Pancreas (tissue), 10 donors: ENCODE results near the gene ZEB1. TPM values are rescaled to one million over a fixed set of nuclear protein-coding genes. Genes with fewer than 3 reads are reported as not detected.

ENCODE experiments used
- ATAC-seq, 4 donors: fragments of 200-7000 bp; cut with Tn5 transposase; one replicate each; pipeline versions ENCODE4 v1.8.0 to v1.9.1; 2020; ENCODE audit warnings: mild to moderate bottlenecking in 4 of 4, moderate library complexity in 4 of 4
- DNase-seq, 6 donors: peaks; one replicate each; pipeline ENCODE4 v3.0.0-alpha.2; 2020
- FAIRE-seq: peaks from 2 replicates; lab custom pipeline; 2012; peaks lifted over from hg19 to GRCh38; lab: Jason Lieb, UNC
- H3K27ac ChIP-seq, 4 donors: fragments of 200-600 bp; sonication (generic); 1 replicate in 3 of 4; 2 replicates in 1 of 4; pipeline versions ENCODE4 v1.5.0 to v1.8.0; 2020
- H3K27me3 ChIP-seq, 4 donors: fragments of 200-600 bp; one replicate each; pipeline ENCODE4 v1.8.0; 2021
- H3K36me3 ChIP-seq, 3 donors: fragments of 200-600 bp; sonication (generic) in 1 of 3; one replicate each; pipeline versions ENCODE4 v1.5.0 to v1.8.0; 2020 to 2021
- H3K4me1 ChIP-seq, 3 donors: fragments of 200-600 bp; one replicate each; pipeline ENCODE4 v1.8.0; 2021
- H3K4me3 ChIP-seq, 4 donors: fragments of 200-600 bp; sonication (generic) in 2 of 4; one replicate each; pipeline versions ENCODE4 v1.5.0 to v1.8.0; 2020 to 2021
- H3K9me3 ChIP-seq, 4 donors: fragments of 200-600 bp; one replicate each; pipeline ENCODE4 v1.8.0; 2021
- CTCF ChIP-seq, 4 donors: fragments of 200-600 bp; sonication (generic) in 3 of 4; IDR thresholded peaks; one replicate each; pipeline versions ENCODE4 v1.5.0 to v1.8.0; 2021; ENCODE audit warnings: antibody characterized with exemption in 4 of 4
- WGBS, 2 donors: extraction: QIAGEN DNeasy Blood & Tissue Kit; methylation state at CpG; one replicate each; pipeline ENCODE4 v1.1.7; 2013; 5-methylcytosine and 5-hydroxymethylcytosine counted together
- intact Hi-C, 3 donors: fragments of 100-400 bp; cut with DNase I; formaldehyde crosslinking; loops; one replicate each; pipeline versions ENCODE4 v1.11.1 to v1.14.2; 2022
- polyA plus RNA-seq, 2 donors: library from polyadenylated mRNA; stranded (reverse); fragments of 200-250 nt; gene quantifications; one replicate each; pipeline ENCODE4 v1.2.3, GENCODE V29; 2013
- total RNA-seq, 6 donors: library from RNA; stranded (reverse); fragmentation: NEBNext Ultra II Directional in 4 of 6; extraction: Animal tissue kit (Norgen Biotek cat#: 25700) in 4 of 6; gene quantifications; one replicate each; pipeline versions ENCODE4 v1.2.1 to v1.2.4, GENCODE V29; 2021 to 2023
- donor health status: healthy with polysubstance abuse.
- donor health status: DM: no; HTN: no; CAD: no; lungs with moderate emphysema.
- donor health status: DM: no; HTN: no; CAD: no.
- donor health status: control.
- donor health status: control.
- donor health status: Bipolar disorder and iron deficiency.
- donor health status: DM: yes; HTN: yes; CAD: no.
- donor health status: DM: no; HTN: no; CAD: no.
- donor health status: DM: no; HTN: no; CAD: no.
- donor health status: DM: yes; HTN: yes; CAD: no.

The ZEB1 gene
- total and polyA plus RNA-seq, 8 donors = 3.2 to 21.6 (median 5.0) TPM

GRCh38 chr10:31520986-31521831 is 202.2 kb downstream of the ZEB1 start:
- TF ChIP-seq CTCF (IDR thresholded peaks at IDR 0.05) = no peak
- H3K4me1 ChIP-seq = no peaks in the 10 kb centered on the region
- H3K36me3 ChIP-seq = no peaks in the 10 kb centered on the region
- ATAC-seq (no peak), FAIRE-seq (no peak), DNase-seq (no peak)
- H3K27ac ChIP-seq = no peak overlapping the region
- H3K4me3 ChIP-seq = no peak overlapping the region
- no peaks in the 10 kb centered on the region for H3K9me3 ChIP-seq
- no peaks in the 10 kb centered on the region for H3K27me3 ChIP-seq
- intact Hi-C loops = no loop called here
- 82 to 90% methylated on average over 4 of the region's 4 CpGs for WGBS, 2 donors

- ATAC-seq (no peak), DNase-seq (no peak), FAIRE-seq (no peak)
- TF ChIP-seq CTCF (IDR thresholded peaks at IDR 0.05) = no peak
- H3K27ac ChIP-seq = no peak overlapping the region
- H3K27me3 ChIP-seq = no peaks in the 10 kb centered on the region
- no peaks in the 10 kb centered on the region for H3K9me3 ChIP-seq
- intact Hi-C loops = no loop called here
- no peaks in the 10 kb centered on the region for H3K36me3 ChIP-seq
- no peak overlapping the region for H3K4me3 ChIP-seq
- H3K4me1 ChIP-seq = no peaks in the 10 kb centered on the region
- 70 to 86% methylated on average over 4 of the region's 4 CpGs for WGBS, 2 donors
These were observed 203.8 kb downstream of the ZEB1 start for GRCh38 chr10:31522820-31523219.

DNA sequence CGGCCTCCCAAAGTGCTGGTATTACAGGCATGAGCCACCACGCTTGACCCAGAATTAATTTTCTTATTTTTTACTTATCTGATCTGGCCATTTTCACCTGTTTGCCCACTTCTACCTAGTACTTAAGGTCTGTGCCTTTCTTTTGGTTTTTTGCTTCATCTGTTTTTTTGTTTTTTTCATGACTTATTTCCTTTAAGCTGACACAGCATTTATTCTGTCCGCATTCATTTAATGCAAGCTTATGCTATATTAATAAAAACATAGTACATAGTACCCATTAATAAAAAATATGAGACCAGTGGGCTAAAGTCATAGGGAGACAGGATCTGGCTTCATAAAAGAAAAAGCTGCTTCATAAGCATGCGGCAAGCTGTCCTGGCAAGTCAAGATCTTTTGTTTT is 205.4 kb downstream of the ZEB1 start:
- Histone ChIP-seq H3K4me1 (no peaks in the 10 kb centered on the region), H3K36me3 (no peaks in the 10 kb centered on the region), H3K4me3 (no peak overlapping the region), H3K27ac (no peak overlapping the region), H3K27me3 (no peaks in the 10 kb centered on the region), H3K9me3 (no peaks in the 10 kb centered on the region)
- TF ChIP-seq CTCF (IDR thresholded peaks at IDR 0.05) = no peak
- DNase-seq (no peak), ATAC-seq (no peak), FAIRE-seq (no peak)
- intact Hi-C loops = no loop called here
- WGBS, 2 donors = 91 to 97% methylated on average over 4 of the region's 4 CpGs

DNA sequence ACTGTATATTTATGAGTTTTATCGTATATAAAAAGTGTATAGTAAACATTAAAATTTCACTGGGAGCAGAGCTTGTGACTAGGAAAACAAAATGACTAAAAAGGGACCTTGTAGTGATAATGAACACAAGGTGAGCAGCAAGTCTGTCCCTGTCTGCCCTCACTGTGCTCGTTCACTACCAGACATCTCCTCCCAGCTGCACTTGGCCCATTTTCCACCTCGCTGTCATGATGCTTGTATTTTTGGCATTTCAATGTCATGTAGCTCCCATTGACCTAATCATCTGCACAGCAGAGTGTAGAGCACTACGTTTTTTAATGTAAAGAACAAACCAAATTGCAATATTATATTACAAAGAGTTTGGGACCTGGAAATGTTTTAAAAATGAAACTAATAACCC is 207.2 kb downstream of the ZEB1 start:
- no peak for FAIRE-seq
- H3K27me3 ChIP-seq = no peaks in the 10 kb centered on the region
- no peak for ATAC-seq
- no peaks in the 10 kb centered on the region for H3K36me3 ChIP-seq
- WGBS, 2 donors = 60 to 78% methylated on average over 4 of the region's 4 CpGs
- H3K9me3 ChIP-seq = no peaks in the 10 kb centered on the region
- DNase-seq = no peak
- intact Hi-C loops = no loop called here
- no peaks in the 10 kb centered on the region for H3K4me1 ChIP-seq
- no peak for TF ChIP-seq CTCF (IDR thresholded peaks at IDR 0.05)
- H3K27ac ChIP-seq = no peak overlapping the region
- no peak overlapping the region for H3K4me3 ChIP-seq

DNA sequence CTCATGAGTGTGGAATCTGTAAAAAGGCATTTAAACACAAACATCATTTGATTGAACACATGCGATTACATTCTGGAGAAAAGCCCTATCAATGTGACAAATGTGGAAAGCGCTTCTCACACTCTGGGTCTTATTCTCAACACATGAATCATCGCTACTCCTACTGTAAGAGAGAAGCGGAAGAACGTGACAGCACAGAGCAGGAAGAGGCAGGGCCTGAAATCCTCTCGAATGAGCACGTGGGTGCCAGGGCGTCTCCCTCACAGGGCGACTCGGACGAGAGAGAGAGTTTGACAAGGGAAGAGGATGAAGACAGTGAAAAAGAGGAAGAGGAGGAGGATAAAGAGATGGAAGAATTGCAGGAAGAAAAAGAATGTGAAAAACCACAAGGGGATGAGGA is 207.7 kb downstream of the ZEB1 start:
- Histone ChIP-seq H3K4me3 (no peak overlapping the region), H3K27me3 (no peaks in the 10 kb centered on the region), H3K36me3 (no peaks in the 10 kb centered on the region), H3K9me3 (no peaks in the 10 kb centered on the region), H3K4me1 (no peaks in the 10 kb centered on the region), H3K27ac (no peak overlapping the region)
- FAIRE-seq = no peak
- 82 to 90% methylated on average over 11 of the region's 11 CpGs for WGBS, 2 donors
- no peak for DNase-seq
- intact Hi-C loops = no loop called here
- ATAC-seq = no peak
- TF ChIP-seq CTCF (IDR thresholded peaks at IDR 0.05) = no peak
